Epithelial cell of umbilical artery (primary cell): Measurements from ENCODE around the gene BCL3. TPM values are rescaled to one million over a fixed set of nuclear protein-coding genes. Genes with fewer than 3 reads are reported as not detected.

Experiments
- total RNA-seq: library from RNA; depleted of rRNA; stranded (reverse); fragments of >200 nt; gene quantifications from 2 replicates; pipeline ENCODE4 v1.2.3, GENCODE V29; 2014

Gene BCL3
- 1.9 and 2.1 TPM in 2 replicates for total RNA-seq

GRCh38 chr19:44748426-44749254 is at the start of gene BCL3:
Gene BCL3, plus strand, starts transcription at chr19:44748708. Its CDS starts 83 bp downstream, at chr19:44748791.

GRCh38 chr19:44777715-44778347 is 29.3 kb downstream of the BCL3 start, which contains the start of gene CBLC:
Gene CBLC, plus strand, starts transcription at chr19:44777890. Its CDS starts 42 bp downstream, at chr19:44777932.

GRCh38 chr19:44808463-44809371 is 60.2 kb downstream of the BCL3 start, which contains the start of gene BCAM:
Gene BCAM, plus strand, starts transcription at chr19:44809103. Its CDS starts 22 bp downstream, at chr19:44809125.

Other genes with a start within 250 kb of the BCL3 start
- 10.1 and 13.4 TPM in 2 replicates for gene ZNF180, start 248.2 kb upstream of the BCL3 start, total RNA-seq
- not detected in 2 replicates for gene CEACAM20, start 219.0 kb upstream of the BCL3 start, total RNA-seq
- not detected in 2 replicates for gene IGSF23, start 135.1 kb upstream of the BCL3 start, total RNA-seq
- 138 and 147 TPM in 2 replicates for gene PVR, start 104.8 kb upstream of the BCL3 start, total RNA-seq
- 0.30 and 0.32 TPM in 2 replicates for gene CEACAM19, start 77.2 kb upstream of the BCL3 start, total RNA-seq
- gene CEACAM16, start 49.6 kb upstream of the BCL3 start, total RNA-seq = not detected in 2 replicates
- 0.30 TPM in 1 of 2 replicates, not detected in the other for gene CBLC, start 29.2 kb downstream of the BCL3 start, total RNA-seq
- gene BCAM, start 60.4 kb downstream of the BCL3 start, total RNA-seq = 10.0 and 19.8 TPM in 2 replicates
- 109 and 121 TPM in 2 replicates for gene NECTIN2, start 97.6 kb downstream of the BCL3 start, total RNA-seq
- 66.6 and 69.3 TPM in 2 replicates for gene TOMM40, start 142.5 kb downstream of the BCL3 start, total RNA-seq
- gene APOE, start 157.1 kb downstream of the BCL3 start, total RNA-seq = 0.97 and 3.3 TPM in 2 replicates
- 0.91 and 4.5 TPM in 2 replicates for gene APOC1, start 165.9 kb downstream of the BCL3 start, total RNA-seq
- gene APOC4, start 193.5 kb downstream of the BCL3 start, total RNA-seq = not detected in 2 replicates
- not detected in 2 replicates for gene APOC2, start 197.3 kb downstream of the BCL3 start, total RNA-seq
- gene CLPTM1, start 206.7 kb downstream of the BCL3 start, total RNA-seq = 20.4 and 33.8 TPM in 2 replicates